ENCODE data around the gene TOR2A. TPM values are rescaled to one million over a fixed set of nuclear protein-coding genes. Genes with fewer than 3 reads are reported as not detected.

The TOR2A gene
- total RNA-seq, 1 donor, result 4.7 TPM

GRCh38 chr9:127715470-127716337, 19.4 kb downstream of the TOR2A start, which contains the start of the genes PTRH1 and TTC16:
Gene PTRH1 (minus strand): TSS chr9:127715663. CDS start chr9:127715639, 24 bp downstream.
Gene TTC16 (plus strand): TSS chr9:127716079. CDS start chr9:127716146, 67 bp downstream.
- DNase-seq (ENCODE audit: insufficient read length, low spot score, missing footprints), result peak; percentile 100
- H3K4me1 ChIP-seq (ENCODE audit: insufficient read depth, low read length), result peaks cover 9% of the 10 kb centered on the region

GRCh38 chr9:127714951-127715469, 20.1 kb downstream of the TOR2A start:
- Histone ChIP-seq H3K79me2 (ENCODE audit: insufficient read depth, low read length) (peaks cover 17% of the 10 kb centered on the region), H3K4me1 (ENCODE audit: insufficient read depth, low read length) (peaks cover 9% of the 10 kb centered on the region), H3K9me3 (ENCODE audit: low read depth, low read length) (no peaks in the 10 kb centered on the region), H4K20me1 (ENCODE audit: insufficient read depth, low read length) (peaks cover 15% of the 10 kb centered on the region), H2AFZ (ENCODE audit: low read length) (peak overlapping the region; percentile 99), H3K36me3 (ENCODE audit: insufficient read depth, low read length) (no peaks in the 10 kb centered on the region), H3K27me3 (ENCODE audit: insufficient read depth, low read length) (no peaks in the 10 kb centered on the region), H3K4me2 (ENCODE audit: insufficient read depth, low read length) (peak overlapping the region; percentile 95), H3K4me3 (ENCODE audit: insufficient read depth, low read length) (peak overlapping the region; percentile 86), H3K27ac (ENCODE audit: low read depth, low read length) (peak overlapping the region; percentile 82)
- peak; percentile 89 for DNase-seq (ENCODE audit: insufficient read length, low spot score, missing footprints)
- TF ChIP-seq, protein P1, sequence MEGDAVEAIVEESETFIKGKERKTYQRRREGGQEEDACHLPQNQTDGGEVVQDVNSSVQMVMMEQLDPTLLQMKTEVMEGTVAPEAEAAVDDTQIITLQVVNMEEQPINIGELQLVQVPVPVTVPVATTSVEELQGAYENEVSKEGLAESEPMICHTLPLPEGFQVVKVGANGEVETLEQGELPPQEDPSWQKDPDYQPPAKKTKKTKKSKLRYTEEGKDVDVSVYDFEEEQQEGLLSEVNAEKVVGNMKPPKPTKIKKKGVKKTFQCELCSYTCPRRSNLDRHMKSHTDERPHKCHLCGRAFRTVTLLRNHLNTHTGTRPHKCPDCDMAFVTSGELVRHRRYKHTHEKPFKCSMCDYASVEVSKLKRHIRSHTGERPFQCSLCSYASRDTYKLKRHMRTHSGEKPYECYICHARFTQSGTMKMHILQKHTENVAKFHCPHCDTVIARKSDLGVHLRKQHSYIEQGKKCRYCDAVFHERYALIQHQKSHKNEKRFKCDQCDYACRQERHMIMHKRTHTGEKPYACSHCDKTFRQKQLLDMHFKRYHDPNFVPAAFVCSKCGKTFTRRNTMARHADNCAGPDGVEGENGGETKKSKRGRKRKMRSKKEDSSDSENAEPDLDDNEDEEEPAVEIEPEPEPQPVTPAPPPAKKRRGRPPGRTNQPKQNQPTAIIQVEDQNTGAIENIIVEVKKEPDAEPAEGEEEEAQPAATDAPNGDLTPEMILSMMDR (IDR thresholded peaks at IDR 0.05; ENCODE audit: extremely low read depth, low read depth, low read length), result no peak

More at GRCh38 chr9:127715470-127716337, 19.4 kb downstream of the TOR2A start, which contains the start of the genes PTRH1 and TTC16:
- Histone ChIP-seq H2AFZ (ENCODE audit: low read length) (peak within 1 kb of the TSS; percentile 99), H3K27me3 (ENCODE audit: insufficient read depth, low read length) (no peaks in the 10 kb centered on the region), H3K27ac (ENCODE audit: low read depth, low read length) (peak within 1 kb of the TSS; percentile 82), H3K36me3 (ENCODE audit: insufficient read depth, low read length) (no peaks in the 10 kb centered on the region), H3K9me3 (ENCODE audit: low read depth, low read length) (no peaks in the 10 kb centered on the region), H3K4me3 (ENCODE audit: insufficient read depth, low read length) (peak within 1 kb of the TSS; percentile 86), H3K79me2 (ENCODE audit: insufficient read depth, low read length) (peaks cover 17% of the 10 kb centered on the region), H4K20me1 (ENCODE audit: insufficient read depth, low read length) (peaks cover 15% of the 10 kb centered on the region), H3K4me2 (ENCODE audit: insufficient read depth, low read length) (peak within 1 kb of the TSS; percentile 95)
- TF ChIP-seq, protein P1 (IDR thresholded peaks at IDR 0.05; ENCODE audit: extremely low read depth, low read depth, low read length), result no peak

GRCh38 chr9:127714020-127714750, 20.9 kb downstream of the TOR2A start:
- H3K9me3 ChIP-seq (ENCODE audit: low read depth, low read length), result no peaks in the 10 kb centered on the region
- TF ChIP-seq, protein P1 (IDR thresholded peaks at IDR 0.05; ENCODE audit: extremely low read depth, low read depth, low read length), result no peak
- H3K27me3 ChIP-seq (ENCODE audit: insufficient read depth, low read length), result no peaks in the 10 kb centered on the region
- no peak overlapping the region for H3K27ac ChIP-seq (ENCODE audit: low read depth, low read length)
- DNase-seq (ENCODE audit: insufficient read length, low spot score, missing footprints), result peak; percentile 78
- H3K4me1 ChIP-seq (ENCODE audit: insufficient read depth, low read length), result peaks cover 9% of the 10 kb centered on the region
- no peaks in the 10 kb centered on the region for H3K36me3 ChIP-seq (ENCODE audit: insufficient read depth, low read length)
- H3K4me3 ChIP-seq (ENCODE audit: insufficient read depth, low read length), result peak overlapping the region; percentile 86
- peaks cover 17% of the 10 kb centered on the region for H3K79me2 ChIP-seq (ENCODE audit: insufficient read depth, low read length)
- H2AFZ ChIP-seq (ENCODE audit: low read length), result no peak overlapping the region
- peak overlapping the region; percentile 95 for H3K4me2 ChIP-seq (ENCODE audit: insufficient read depth, low read length)
- H4K20me1 ChIP-seq (ENCODE audit: insufficient read depth, low read length), result peaks cover 15% of the 10 kb centered on the region

All from osteoblast (primary cell).